ENCODE data around the gene SYTL3.
"Not testable (repeated sequence)": the region's sequence is repeated elsewhere in the genome, so short reads cannot be mapped to it uniquely, and the experiment has no call there.

The SYTL3 gene

DNA sequence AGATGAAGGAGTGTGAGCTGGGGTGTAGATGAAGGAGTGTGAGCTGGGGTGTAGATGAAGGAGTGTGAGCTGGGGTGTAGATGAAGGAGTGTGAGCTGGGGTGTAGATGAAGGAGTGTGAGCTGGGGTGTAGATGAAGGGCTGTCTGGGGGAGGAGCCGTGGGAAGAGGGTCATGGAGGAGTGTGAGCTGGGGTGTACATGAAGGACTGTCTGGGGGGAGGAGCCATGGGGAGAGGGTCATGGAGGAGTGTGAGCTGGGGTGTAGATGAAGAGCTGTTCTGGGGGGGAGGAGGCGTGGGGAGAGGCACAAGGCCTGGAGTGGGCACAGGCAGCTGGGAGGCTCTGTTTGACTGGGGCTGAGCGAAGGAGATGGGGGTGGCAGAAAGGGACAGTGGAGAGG is 51.4 kb downstream of the SYTL3 start:
- not testable (repeated sequence) for DNase-seq

DNA sequence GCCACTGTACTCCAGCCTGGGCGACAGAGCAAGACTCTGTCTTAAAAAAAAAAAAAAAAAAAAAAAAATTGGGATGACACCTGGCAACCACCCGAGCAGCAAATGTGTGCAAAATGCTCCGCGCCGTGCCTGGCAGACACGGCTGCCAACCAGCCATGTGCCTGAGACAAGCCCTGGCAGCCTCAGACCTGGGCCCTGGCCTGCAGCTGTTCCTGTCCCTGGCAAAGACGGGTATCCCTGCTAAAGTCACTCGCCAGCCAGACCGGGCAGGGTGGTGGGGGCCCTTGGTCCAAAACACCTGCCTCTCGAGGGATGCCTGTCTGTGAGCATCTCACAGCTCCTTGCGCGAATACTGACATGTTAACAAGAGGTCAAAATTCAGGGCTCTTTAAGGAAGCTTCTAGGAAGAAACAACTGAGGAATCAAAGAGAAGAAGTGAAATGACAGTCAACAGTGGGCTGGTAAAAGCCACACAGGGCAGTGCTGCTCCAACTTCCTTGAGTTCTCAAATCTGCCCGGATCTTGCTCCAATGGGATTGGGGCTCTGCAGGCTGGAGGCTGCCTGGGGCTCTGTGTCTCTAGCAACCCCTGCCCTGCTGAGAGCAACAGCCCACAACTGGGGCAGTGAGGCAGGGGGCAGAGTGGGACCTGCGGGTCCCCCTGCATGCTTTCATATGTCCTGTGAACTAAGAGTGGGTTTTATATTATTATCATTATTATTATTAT is 53.4 kb downstream of the SYTL3 start:
- DNase-seq = no peak

DNA sequence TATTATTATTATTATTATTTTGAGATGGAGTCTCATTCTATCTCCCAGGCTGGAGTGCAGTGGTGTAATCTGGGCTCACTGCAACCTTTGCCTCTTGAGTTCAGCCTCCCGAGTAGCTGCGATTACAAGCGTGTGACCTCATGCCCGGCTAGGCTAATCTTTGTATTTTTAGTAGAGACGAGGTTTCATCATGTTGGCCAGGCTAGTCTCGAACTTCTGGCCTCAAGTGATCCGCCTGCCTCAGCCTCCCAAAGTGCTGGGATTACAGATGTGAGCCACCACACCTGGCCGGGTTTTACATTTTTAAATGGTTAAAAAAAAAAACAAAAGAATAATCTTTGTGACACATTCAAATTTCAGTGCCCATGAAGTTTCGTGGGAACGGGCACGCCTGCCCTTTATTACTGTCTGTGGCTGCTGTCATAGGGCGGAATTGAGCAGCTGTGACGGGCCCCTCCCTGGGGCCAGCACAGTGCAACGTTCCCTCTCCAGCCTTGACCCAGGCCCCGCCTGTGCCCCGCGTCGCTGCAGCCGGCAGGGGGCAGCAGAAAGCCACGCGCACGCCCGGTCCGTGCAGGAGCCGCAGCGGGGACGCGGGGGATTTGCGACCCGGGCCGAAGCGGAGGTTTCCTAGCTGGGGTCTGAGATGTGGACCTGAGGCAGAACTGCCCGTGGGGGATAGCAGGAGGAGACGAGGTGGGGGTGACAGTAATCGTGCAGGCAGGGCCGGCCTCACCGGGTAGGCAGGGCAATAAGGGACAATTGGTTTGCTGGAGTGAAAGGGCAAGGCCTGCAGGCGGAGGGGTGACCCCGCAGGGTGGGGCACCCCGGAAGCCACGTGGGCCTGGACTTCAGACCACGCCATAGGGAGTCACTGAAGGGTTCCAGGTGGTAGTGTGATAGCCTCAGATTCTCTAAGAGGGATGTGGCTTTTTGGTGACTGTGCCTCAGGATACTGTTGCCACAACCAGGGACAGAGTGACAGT is 54.3 kb downstream of the SYTL3 start:
- peak; percentile 49 to 69 for DNase-seq

DNA sequence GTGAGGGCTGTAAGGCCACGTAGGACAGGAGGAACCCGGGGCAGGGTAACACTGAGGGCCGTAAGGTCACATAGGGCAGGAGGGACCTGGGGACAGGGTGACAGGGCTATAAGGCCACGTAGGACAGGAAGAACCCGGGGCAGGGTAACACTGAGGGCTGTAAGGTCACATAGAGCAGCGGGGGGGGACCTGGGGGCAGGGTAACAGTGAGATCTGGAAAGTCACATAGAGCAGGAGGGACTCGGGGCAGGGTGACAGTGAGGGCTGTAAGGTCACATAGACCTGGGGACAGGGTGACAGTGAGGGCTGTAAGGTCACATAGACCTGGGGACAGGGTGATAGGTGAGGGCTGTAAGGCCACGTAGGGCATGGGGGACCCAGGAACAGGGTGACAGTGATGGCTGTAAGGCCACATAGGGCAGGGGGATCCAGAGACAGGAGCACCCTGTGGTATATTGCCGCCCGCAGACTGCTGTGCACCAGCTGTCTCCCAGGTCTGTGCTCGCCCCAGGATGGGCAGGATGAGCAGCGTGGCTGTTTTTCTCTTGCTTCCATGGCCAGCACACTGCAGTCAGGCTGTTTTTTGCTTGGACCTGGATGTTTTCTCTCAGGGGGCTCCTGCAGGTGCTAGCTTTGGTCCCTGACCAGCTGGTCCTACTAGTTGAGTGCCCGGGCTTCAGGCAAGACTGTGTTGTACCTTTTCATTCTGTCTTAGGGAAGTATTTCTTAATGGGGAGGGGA is 55.7 kb downstream of the SYTL3 start:
- no peak for DNase-seq

DNA sequence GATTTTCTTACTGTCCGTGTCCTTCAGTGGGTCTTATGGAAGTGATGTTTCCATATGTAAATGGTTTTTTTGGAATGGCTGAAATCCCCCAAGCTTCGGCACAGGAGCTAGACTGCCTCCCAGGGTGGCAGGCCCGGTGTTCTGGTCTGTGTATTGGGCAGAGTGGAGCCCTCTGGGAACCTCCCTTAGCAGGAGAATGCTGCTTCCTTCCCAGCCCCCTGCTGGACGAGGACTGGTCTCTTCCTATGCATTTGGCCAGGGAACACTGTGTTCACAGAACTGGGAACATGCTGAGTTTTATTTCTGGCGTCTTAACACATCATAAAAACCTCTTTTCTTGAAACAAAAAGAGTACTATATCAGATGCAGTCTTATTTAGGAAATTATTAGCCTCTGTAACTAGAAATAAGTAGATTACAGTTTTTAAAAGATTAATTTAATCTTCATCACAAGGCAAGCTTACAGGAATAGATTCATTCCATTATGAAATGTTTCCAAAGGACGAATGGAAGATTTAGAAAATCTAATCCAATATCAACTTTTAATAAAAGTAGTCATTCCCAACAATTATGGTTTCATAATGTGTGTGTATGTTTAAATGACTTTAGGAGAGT is 56.6 kb downstream of the SYTL3 start:
- DNase-seq = no peak

DNA sequence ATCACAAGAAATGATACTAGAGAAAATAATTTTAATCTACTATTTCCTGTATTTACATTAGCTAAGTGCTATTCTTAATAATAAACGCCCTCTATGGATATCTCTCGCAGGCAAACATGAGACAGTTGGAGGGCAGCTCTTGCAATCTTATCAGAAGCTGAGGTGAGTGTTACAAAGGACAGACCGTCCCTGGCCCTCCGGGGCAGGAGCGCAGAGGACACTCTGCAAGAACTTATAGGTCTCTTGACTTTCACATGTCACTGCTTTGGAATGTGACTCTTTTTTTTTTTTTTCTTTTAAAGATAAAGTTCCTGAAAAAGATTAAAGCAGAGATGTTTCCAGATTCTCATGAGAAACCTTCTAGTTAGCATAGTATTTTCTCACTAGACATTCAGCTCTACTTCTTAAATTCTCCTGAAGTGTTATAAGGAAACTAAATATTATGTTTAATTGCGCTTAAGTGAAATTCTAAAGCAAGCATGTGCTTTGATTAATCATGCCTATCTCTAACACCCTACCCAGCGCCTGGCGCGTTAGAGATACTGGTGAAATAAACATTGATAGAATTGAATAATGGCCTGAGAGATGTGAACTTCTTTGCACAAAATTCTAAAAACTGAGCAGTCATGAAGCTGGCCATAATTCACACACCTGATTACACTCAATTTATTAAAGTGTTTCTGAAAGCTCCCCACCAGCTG is 57.4 kb downstream of the SYTL3 start:
- DNase-seq = no peak

DNA sequence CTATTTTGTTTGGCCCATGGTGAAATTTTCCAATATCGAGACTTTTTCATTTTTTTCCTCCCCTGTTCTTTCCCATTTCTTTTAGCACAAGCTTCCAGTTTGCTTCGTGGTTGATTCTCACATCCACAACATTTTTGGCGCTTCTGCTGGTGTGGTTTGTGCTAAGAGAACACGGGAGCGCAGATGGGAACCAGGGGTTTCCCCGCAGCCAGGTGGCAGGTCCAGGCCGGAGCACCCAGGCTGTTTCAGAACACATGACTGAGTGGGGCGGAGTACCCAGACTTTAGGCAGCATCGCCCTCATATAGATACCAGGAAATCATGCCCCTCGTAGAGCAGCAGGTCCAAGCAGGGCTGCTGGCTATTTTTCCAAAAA is 58.0 kb downstream of the SYTL3 start:
- no peak for DNase-seq

DNA sequence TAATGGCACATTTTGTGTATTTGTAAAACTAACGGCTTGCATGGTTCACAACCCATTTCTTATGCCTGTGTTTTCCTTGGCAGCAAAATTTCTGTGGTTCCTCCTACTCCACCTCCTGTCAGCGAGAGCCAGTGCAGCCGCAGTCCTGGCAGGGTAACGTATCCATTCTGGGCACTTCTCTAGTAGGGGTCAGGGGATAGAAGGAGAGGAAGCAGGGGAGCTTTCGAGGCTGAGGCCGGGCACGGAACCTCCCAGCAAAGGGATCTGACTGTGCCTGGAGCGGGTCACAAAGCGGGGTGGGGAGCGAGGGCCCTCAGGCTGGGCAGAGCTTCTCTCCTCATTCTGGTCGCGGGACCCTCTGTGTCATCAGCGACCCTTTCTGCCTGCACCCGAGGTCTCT is 58.4 kb downstream of the SYTL3 start:
- no peak for DNase-seq

DNA sequence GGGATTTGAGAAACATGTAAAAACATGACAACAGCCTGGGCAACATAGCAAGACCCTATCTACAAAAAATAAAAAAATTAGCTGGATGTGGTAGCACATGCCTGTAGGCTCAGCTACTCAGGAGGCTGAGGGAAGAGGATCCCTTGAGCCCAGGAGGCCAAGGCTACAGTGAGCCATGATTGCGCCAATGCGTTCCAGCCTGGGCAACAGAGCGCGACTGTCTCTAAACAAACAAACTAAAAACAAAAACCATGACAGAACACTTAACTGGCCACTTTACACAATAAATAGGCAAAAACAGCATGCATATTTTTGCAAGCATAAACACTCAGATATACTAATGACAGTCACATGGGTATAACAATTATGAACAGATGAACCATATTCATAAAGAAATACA is 60.0 kb downstream of the SYTL3 start:
- no peak for DNase-seq

DNA sequence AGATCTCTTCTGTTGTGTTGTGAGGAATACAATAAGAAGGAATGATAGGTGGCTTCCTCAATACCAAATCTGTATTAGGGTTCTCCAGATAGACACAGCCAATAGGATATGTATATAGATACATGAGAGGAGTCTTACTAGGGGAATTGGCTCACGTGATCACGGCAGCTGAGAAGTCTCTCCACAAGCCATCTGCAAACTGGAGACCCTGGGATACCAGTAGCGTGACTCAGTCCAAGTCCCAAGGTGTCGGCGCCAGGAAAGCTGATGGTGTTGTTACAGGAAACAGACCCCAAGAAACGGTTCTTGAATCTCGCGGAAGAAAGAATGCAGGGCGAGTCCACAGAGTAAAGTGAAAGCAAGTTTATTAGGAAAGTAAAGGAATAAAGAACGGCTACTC is 61.4 kb downstream of the SYTL3 start:
- DNase-seq = no peak

DNA sequence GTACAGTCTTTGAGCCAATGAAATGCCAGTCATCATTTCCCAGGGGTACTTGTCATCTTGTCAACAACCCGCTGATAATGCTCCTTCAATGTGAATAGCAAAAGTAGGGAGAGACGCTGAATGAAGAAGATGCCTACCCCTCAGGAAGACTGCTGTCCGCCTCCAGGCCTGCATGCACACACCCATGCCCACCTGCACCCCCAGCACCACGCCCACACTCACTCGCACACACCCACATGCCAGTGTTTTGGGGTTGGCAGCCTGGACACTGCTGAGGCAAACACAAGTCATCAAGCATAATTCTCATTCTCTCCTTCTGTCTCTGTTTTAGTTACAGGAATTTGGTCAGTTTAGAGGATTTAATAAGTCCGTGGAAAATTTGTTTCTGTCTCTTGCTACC is 63.6 kb downstream of the SYTL3 start:
- no peak for DNase-seq

DNA sequence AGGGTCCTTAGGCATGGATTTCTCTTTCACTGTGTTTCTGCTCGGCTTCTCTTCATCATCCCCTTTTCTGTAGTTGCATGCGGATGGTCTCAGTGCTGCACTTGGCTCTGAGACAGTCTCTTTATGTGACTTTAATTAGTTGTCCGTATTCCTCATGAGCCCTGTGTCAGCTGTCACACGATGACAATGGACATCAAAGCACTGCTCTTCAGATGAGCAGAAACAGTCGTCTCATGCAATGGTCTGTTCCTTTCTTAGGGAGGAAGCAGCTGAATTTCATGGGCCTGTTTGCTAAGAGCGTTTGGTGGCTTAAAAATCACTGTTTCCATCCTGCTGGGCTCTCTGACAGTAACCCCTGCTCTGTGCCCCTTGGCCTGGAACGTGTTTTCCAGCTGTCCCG is 64.9 kb downstream of the SYTL3 start:
- no peak for DNase-seq

DNA sequence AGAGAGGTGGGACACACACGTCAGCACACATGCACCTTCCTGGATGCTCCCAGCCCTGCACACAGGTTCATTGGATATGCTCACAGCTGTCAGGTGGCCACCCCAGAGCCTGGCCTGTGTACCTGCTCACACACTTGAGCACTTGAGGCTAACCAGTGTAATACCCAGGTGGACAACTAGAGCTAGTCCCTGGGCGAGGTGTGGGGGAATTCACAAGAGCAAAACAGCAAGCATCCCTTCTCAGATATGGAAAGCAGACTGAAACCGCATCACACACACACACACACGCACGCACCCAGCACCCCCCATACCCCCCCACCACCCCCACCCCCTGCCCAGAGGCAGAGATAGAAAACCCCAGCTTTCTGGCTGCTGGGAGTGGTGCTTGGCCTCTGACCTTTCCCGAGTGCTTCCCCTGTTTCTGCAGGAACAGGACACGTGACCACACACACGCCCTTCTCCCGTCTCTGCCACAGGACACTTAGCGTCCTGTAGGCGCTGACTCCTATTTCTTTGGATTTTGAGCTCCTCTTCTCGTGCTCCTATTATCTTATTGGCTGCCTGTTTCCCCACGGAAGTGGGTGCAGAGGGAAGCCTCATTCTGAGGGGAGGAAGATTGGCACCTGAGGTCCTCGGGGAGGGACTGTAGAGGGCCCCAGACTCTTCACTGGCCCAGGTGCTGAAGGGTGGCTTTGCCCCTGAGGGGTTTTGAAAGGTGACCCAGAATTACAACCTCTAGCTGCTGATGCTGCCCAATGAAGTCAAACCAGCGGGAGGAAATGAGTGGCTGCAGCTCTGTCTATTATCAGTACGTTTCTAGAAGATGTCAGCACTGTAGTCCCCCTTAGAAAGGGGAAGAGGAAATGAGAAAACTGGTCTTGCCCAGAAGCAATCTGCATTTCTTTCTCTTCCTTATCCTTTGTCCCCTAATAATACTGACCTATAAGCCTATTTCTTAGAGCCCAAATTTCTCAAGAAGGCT is 65.8 kb downstream of the SYTL3 start:
- DNase-seq = peak in 1 of 2 donors; percentile 17

DNA sequence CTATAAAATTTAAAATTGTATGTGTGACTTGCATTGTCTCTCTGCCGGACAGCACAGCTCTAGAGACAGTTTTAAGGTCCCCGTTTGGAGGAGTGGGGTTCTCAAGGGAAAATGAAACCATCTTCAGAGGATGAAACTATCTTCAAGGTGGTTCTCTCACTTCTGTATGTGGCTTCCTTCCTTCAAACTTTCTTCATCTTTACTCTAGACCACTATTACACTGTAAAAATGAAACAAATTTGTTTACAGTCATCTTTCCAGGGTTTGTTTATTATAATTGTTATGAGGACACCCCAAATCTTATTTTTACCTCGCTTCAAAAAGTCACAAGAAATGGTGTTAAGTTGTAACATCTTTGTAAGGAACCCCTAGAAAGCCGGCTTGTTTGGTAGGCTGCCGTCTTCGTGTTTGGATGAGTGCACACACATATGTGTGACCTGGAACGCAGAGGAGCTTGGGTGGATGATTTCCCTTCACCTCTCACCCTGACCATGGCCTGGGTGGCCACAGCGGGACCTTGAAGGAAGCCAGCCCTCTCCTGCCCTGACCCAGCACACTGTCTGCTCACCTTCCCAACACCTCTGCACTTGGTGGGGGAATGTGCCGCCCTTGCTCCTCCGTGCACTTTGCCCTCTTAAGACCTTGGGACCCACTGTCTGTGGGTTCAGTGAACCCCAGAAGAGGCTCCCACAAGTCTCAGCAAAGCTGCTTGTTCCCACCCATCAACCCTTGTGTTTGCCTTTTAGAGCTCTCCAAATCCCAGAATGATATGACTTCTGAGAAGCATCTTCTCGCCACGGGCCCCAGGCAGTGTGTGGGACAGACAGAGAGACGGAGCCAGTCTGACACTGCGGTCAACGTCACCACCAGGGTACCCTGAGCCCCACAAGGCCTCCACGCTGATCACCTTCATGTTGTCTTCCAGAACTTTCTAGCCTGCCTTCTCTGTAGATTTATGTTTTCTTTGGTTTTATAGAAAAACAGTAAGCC is 67.8 kb downstream of the SYTL3 start:
- DNase-seq = no peak

DNA sequence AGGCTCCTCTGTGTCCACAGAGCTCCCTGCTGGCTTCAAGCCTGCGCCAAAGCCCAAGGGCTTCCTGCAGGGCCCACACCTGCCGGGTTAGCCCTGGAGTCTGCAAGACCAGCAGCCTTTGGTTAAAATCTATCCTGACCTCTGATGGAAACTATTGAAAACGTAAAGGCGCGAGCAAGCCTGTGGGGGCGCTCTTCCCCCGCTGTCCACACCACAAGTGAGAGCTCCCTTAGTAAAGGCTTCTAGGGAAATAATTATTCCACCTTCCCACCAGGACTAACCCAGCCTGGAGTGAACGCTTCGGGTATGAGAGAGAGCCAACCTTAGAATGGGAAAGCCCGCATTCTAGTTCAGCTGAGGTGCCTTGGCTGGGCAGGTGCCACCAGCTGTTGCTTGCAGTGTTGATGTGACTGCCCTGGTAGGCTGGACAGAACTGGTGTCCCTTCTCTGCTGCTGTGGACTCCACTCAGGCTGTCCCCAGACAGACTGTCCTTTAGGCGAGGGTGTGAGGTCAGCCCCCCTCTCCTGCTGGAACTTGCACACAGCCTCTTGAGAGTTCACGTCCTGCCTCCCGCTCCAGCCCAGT is 68.7 kb downstream of the SYTL3 start:
- peak in 1 of 2 donors; percentile 9 for DNase-seq

DNA sequence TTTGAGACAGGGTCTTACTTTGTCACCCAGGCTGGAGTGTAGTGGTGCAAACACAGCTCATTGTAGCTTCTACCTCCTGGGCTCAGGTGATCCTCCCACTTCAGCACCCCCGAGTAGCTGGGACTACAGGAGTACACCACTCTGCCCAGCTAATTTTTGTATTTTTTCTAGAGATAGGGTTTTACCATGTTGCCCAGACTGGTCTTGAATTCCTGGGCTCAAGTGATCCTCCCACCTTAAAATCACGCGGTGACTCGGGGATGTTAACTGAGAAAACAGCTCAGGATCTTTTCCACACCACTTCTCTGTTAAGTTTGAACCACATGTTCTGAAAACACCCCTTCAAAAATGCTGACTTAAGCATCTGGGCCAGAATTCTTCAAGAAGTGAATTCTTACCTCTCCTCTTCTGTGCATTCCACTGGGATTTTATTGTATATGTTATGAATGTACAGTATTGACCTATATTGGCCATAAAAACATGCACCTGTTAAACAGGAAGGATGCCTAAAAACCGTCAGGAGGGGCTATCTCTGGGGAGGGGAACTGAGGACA is 72.4 kb downstream of the SYTL3 start:
- DNase-seq = no peak

DNA sequence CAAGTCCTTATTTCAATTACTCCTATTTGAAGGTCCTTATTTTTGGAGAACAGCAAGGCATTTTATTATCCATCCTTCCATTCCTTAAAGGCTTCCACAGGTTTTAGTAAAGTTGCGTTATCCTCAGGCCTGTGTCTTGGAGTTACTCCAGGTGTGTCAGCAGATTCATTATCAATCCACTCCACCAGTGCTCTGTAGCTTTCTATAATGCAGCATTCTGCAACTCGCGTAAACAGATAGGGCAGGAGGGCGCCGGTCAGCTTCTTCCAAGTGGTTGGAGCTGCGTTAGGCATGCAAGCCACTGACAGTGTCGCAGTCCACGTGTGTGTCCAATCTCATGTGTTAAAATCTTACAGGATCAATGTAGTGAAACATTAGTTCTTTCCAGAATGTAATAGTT is 75.8 kb downstream of the SYTL3 start:
- no peak for DNase-seq

DNA sequence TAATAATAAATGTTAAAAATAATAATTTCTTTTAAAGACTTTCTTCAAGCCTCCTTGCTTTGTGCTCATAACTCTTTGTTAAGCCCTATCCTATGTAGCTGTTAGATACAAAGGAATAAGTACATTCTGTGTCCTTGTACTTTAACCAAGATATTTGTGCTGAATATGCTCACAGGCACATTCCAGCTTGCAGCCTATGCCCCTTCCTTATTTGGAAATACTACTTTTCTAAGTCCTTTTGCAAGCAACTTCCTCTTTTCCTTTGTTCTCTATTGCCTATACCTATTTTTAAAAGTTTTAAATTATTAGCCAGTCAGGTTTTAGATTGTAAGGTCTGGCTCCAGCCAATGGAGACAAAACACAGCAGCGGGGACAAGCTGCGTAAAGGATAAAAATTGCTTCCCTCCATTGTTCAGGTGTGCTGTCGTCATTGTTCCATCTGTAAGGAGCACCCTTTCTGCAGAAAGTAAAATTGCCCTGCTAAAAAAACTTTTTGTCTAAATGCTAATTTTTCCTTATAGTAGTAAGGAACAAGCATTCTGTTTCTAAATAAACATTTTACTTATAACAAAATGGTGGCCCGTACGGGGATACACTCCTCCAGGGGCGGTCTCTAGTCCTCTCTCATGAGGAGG is 80.2 kb downstream of the SYTL3 start:
- no peak for DNase-seq

DNA sequence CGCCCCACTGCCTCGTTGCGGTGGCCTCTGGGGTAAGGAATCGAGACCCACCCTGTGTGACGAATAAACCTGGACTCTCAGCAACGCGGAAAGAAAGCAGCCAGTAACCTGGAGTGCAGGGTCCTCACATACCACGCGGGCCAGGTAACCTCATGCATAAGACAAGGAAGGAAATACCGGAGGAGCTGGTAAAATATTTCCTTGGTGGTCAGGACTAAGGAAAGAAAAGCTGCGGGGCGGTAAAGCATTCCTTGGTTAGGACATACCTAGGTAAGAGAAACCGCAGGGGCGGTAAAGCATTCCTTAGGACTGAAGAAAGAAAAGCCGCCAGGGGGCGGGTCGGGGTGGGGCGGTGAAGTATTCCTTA is 80.7 kb downstream of the SYTL3 start:
- no peak for DNase-seq
